HepG2 (cell line): ENCODE data around the gene CACNA2D1. TPM values are rescaled to one million over a fixed set of nuclear protein-coding genes. Genes with fewer than 3 reads are reported as not detected.

ENCODE experiments used
- ATAC-seq: fragments of 200-7000 bp; cut with Tn5 transposase; 3 replicates; pipeline ENCODE4 v1.9.1; 2020; ENCODE audit warnings: mild to moderate bottlenecking, moderate library complexity
- BruUV-seq: library from RNA; stranded (reverse); fragments of 400-500 nt; replicated peaks from 2 replicates; lab custom pipeline; 2021; lab: Mats Ljungman, UMichigan
- CTCF ChIA-PET: fragments of 300-600 bp; formaldehyde crosslinking; extraction: SDS; loops from one replicate; lab custom pipeline; 2021; ENCODE audit warnings: low total read pairs, inconsistent platforms, low intra/inter-chr PET ratio; lab: Yijun Ruan, JAX
- POLR2A ChIA-PET: fragments of 350-600 bp; sonication (Branson Sonifier 250); formaldehyde crosslinking; loops from one replicate; lab custom pipeline; 2020; ENCODE audit warnings: antibody characterized with exemption, inconsistent platforms; lab: Yijun Ruan, JAX
- DNase-seq: peaks from one replicate; pipeline ENCODE4 v3.0.0-alpha.2; 2015; ENCODE audit warnings: low spot score
- FAIRE-seq: peaks from 3 replicates; lab custom pipeline; 2011; peaks lifted over from hg19 to GRCh38; lab: Jason Lieb, UNC
- H2AFZ ChIP-seq: one replicate; pipeline ENCODE4 v1.6.1; 2011; ENCODE audit warnings: low read length, inconsistent platforms
- H3K27ac ChIP-seq: fragments of 300-600 bp; 3 replicates; pipeline ENCODE4 v1.8.0; 2011; ENCODE audit warnings: mixed run types, mild to moderate bottlenecking, mixed read lengths, low read length, inconsistent platforms; ENCODE audit not compliant: insufficient read depth; ENCODE audit errors: extremely low read length
- H3K27me3 ChIP-seq, 2 experiments: fragments of 200-600 bp in 1 of 2; 2 replicates in 1 of 2; 3 replicates in 1 of 2; pipeline versions ENCODE4 v1.6.0 to v1.8.0; 2011; ENCODE audit warnings: low read length in 2 of 2, mild to moderate bottlenecking in 2 of 2, moderate library complexity in 2 of 2, inconsistent platforms in 1 of 2; ENCODE audit not compliant: insufficient read depth in 2 of 2, control insufficient read depth in 1 of 2
- H3K36me3 ChIP-seq, 2 experiments: fragments of 200-600 bp in 1 of 2; replicated peaks in 1 of 2; 2 replicates in 1 of 2; 3 replicates in 1 of 2; pipeline versions ENCODE4 v1.5.1 to v1.8.0; 2011; ENCODE audit warnings: low read length in 2 of 2, inconsistent platforms in 1 of 2; ENCODE audit not compliant: insufficient read depth in 2 of 2, control insufficient read depth in 1 of 2
- H3K4me1 ChIP-seq: 2 replicates; pipeline ENCODE4 v1.5.1; 2012; ENCODE audit warnings: low read length, inconsistent platforms; ENCODE audit not compliant: insufficient read depth
- H3K4me2 ChIP-seq: 2 replicates; pipeline ENCODE4 v1.6.0; 2011; ENCODE audit warnings: low read depth, low read length, inconsistent platforms
- H3K4me3 ChIP-seq, 3 experiments: fragments of 200-600 bp in 1 of 3; sonication (generic), shearing (Covaris generic) in 1 of 3; replicated peaks in 1 of 3; 2 replicates each; pipeline ENCODE4 v1.5.1; 2011 to 2016; ENCODE audit warnings: low read length in 3 of 3, inconsistent platforms in 2 of 3, low read depth in 2 of 3, mild to moderate bottlenecking in 2 of 3, control low read depth in 1 of 3, mixed read lengths in 1 of 3; ENCODE audit not compliant: insufficient read depth in 1 of 3
- H3K79me2 ChIP-seq: one replicate; pipeline ENCODE4 v1.6.1; 2011; ENCODE audit warnings: low read length, inconsistent platforms; ENCODE audit not compliant: insufficient read depth
- H3K9ac ChIP-seq: 2 replicates; pipeline ENCODE4 v1.6.0; 2011; ENCODE audit warnings: mild to moderate bottlenecking, low read depth, low read length, inconsistent platforms; ENCODE audit not compliant: insufficient read depth
- H3K9me3 ChIP-seq: 2 replicates; pipeline ENCODE4 v1.5.1; 2012; ENCODE audit warnings: mild to moderate bottlenecking, low read length
- H4K20me1 ChIP-seq: 2 replicates; pipeline ENCODE4 v1.6.0; 2011; ENCODE audit warnings: inconsistent platforms, mild to moderate bottlenecking, low read length, moderate library complexity; ENCODE audit not compliant: insufficient read depth
- HOXA5 ChIP-seq: sonication (generic); formaldehyde crosslinking; IDR thresholded peaks from 2 replicates; pipeline ENCODE4 v1.4.0; 2020; ENCODE audit warnings: missing genetic modification reagents
- MXD4 ChIP-seq: IDR thresholded peaks from 2 replicates; pipeline ENCODE4 v1.6.1; 2016; ENCODE audit warnings: mild to moderate bottlenecking, missing biosample characterization, missing genetic modification reagents
- NONO ChIP-seq, 2 experiments: fragments of 450-650 bp in 1 of 2; sonication (generic) in 1 of 2; formaldehyde crosslinking in 1 of 2; IDR thresholded peaks in 1 of 2; conservative IDR thresholded peaks in 1 of 2; 2 replicates each; pipeline versions ENCODE4 v1.6.1 to v1.8.0; 2017 to 2022; ENCODE audit warnings: mild to moderate bottlenecking in 1 of 2, missing genetic modification reagents in 1 of 2, moderate library complexity in 1 of 2
- ZNF260 ChIP-seq: sonication (generic); formaldehyde crosslinking; IDR thresholded peaks from 2 replicates; pipeline ENCODE4 v1.4.0; 2020; ENCODE audit warnings: missing genetic modification reagents, low read depth, mild to moderate bottlenecking, borderline replicate concordance
- ZNF44 ChIP-seq: sonication (generic); formaldehyde crosslinking; IDR thresholded peaks from 2 replicates; pipeline ENCODE4 v1.5.1; 2020; ENCODE audit warnings: mild to moderate bottlenecking, missing genetic modification reagents
- ZSCAN22 ChIP-seq: sonication (generic); formaldehyde crosslinking; IDR thresholded peaks from 2 replicates; pipeline ENCODE4 v1.4.0; 2020; ENCODE audit warnings: mild to moderate bottlenecking, missing genetic modification reagents
- WGBS: methylation state at CpG from one replicate; pipeline ENCODE4 v1.1.6; 2017; ENCODE audit warnings: low lambda C conversion rate; 5-methylcytosine and 5-hydroxymethylcytosine counted together
- in situ Hi-C: cut with HindIII; loops from 2 replicates; pipeline ENCODE4 v1.10.0; 2017; ENCODE audit warnings: low pct_unique_long_range_greater_than_20kb; ENCODE audit not compliant: extremely low pct_ligation_motif_present
- intact Hi-C: fragments of 100-400 bp; cut with micrococcal nuclease; formaldehyde crosslinking; loops from one replicate; pipeline ENCODE4 v1.10.0; 2022; ENCODE audit not compliant: unreplicated experiment
- polyA plus RNA-seq, 8 experiments: library from polyadenylated mRNA; depleted of rRNA in 3 of 8; stranded (reverse) in 7 of 8; unstranded in 1 of 8; fragments of >200 nt; fragmentation: Illumina TruSeq in 4 of 8; extraction: Trizol in 4 of 8; gene quantifications; 2 replicates each; pipeline versions ENCODE4 v1.2.1 to v1.2.3, GENCODE V29; 2011 to 2016; ENCODE audit warnings: low read depth in 4 of 8, missing spikeins in 1 of 8, mixed read lengths in 1 of 8; ENCODE audit not compliant: insufficient read depth in 1 of 8
- total RNA-seq, 5 experiments: library from RNA; depleted of rRNA; stranded (reverse); fragments of >200 nt; fragmentation: Illumina TruSeq; extraction: Trizol; gene quantifications; 2 replicates each; pipeline ENCODE4 v1.2.3, GENCODE V29; 2016; ENCODE audit warnings: low read depth in 1 of 5
- TF ChIP-seq, protein P1 (sequence below): sonication (generic); formaldehyde crosslinking; IDR thresholded peaks from 2 replicates; pipeline ENCODE4 v1.4.0; 2020; ENCODE audit warnings: missing genetic modification reagents

CACNA2D1 gene
- total and polyA plus RNA-seq, 2 of the 13 experiments (the other 11 are each of a cell fraction or from before 2014, with no cell fraction given) = not detected

DNA sequence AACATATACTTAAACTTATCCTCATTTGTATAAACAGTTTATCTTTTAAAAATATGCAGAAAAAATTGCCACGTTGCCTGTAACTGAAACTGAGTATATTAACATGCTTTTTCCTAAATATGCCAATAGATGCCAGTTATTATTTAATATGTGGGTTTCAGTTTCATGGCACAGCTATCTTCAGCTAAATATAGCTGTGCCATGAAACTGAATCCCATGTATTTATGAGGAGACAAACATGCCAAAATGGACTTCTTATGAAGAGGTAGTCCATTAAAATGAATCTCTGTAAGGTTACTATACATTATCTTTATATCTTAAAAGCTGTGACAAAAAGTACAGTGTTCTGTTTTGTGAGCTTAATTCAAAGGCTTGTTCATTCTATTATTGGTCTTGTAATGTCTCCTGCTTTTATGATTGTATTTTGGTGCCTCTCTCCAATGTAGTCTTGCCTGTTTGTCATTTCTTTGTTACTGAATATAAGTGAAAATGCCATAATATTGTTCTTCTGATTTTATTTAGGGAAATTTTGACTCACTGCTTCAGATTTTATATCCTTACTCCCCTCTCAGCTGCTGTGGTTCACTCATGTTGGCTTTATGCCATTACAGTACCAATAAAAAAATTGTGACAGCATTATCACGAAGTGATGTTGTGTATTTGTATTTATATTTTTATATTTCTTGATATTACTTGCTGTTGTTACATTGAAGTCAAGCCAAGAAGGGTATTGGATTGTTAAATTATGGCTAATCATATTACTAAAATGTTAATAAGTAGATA, 34.3 kb upstream of the CACNA2D1 start:
- no TSS peak for BruUV-seq
- DNase-seq (no peak), FAIRE-seq (no peak), ATAC-seq (no peak)
- no peak overlapping the region for H2AFZ ChIP-seq
- TF ChIP-seq ZSCAN22 (CRISPR knock-in tag) (no peak), ZNF44 (no peak), NONO (IDR thresholded peaks at IDR 0.05) (no peak), NONO (CRISPR knock-in tag; conservative IDR thresholded peaks at IDR 0.05) (no peak), MXD4 (CRISPR knock-in tag) (no peak), HOXA5 (CRISPR knock-in tag) (no peak), ZNF260 (no peak)
- TF ChIP-seq, protein P1, sequence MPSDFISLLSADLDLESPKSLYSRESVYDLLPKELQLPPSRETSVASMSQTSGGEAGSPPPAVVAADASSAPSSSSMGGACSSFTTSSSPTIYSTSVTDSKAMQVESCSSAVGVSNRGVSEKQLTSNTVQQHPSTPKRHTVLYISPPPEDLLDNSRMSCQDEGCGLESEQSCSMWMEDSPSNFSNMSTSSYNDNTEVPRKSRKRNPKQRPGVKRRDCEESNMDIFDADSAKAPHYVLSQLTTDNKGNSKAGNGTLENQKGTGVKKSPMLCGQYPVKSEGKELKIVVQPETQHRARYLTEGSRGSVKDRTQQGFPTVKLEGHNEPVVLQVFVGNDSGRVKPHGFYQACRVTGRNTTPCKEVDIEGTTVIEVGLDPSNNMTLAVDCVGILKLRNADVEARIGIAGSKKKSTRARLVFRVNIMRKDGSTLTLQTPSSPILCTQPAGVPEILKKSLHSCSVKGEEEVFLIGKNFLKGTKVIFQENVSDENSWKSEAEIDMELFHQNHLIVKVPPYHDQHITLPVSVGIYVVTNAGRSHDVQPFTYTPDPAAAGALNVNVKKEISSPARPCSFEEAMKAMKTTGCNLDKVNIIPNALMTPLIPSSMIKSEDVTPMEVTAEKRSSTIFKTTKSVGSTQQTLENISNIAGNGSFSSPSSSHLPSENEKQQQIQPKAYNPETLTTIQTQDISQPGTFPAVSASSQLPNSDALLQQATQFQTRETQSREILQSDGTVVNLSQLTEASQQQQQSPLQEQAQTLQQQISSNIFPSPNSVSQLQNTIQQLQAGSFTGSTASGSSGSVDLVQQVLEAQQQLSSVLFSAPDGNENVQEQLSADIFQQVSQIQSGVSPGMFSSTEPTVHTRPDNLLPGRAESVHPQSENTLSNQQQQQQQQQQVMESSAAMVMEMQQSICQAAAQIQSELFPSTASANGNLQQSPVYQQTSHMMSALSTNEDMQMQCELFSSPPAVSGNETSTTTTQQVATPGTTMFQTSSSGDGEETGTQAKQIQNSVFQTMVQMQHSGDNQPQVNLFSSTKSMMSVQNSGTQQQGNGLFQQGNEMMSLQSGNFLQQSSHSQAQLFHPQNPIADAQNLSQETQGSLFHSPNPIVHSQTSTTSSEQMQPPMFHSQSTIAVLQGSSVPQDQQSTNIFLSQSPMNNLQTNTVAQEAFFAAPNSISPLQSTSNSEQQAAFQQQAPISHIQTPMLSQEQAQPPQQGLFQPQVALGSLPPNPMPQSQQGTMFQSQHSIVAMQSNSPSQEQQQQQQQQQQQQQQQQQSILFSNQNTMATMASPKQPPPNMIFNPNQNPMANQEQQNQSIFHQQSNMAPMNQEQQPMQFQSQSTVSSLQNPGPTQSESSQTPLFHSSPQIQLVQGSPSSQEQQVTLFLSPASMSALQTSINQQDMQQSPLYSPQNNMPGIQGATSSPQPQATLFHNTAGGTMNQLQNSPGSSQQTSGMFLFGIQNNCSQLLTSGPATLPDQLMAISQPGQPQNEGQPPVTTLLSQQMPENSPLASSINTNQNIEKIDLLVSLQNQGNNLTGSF (CRISPR knock-in tag) = no peak
- WGBS = 0% methylated on average over 2 of the region's 2 CpGs
- H3K4me2 ChIP-seq = no peak overlapping the region
- H4K20me1 ChIP-seq = no peaks in the 10 kb centered on the region
- no peaks in the 10 kb centered on the region for H3K36me3 ChIP-seq
- no peak overlapping the region for H3K9ac ChIP-seq
- H3K4me1 ChIP-seq = no peaks in the 10 kb centered on the region
- no peaks in the 10 kb centered on the region for H3K27me3 ChIP-seq
- in situ Hi-C loops = no loop called here
- no peaks in the 10 kb centered on the region for H3K79me2 ChIP-seq
- CTCF ChIA-PET = no interaction called here
- no peaks in the 10 kb centered on the region for H3K9me3 ChIP-seq
- POLR2A ChIA-PET = no interaction called here
- intact Hi-C loops = no loop called here
- H3K4me3 ChIP-seq = no peak overlapping the region
- H3K27ac ChIP-seq = no peak overlapping the region
